Stomach (tissue), 4 donors: ENCODE results near the gene CCND2.

ENCODE experiments used
- EP300 ChIP-seq: sonication (generic); formaldehyde crosslinking; IDR thresholded peaks from one replicate; pipeline ENCODE4 v1.6.1; 2017; ENCODE audit warnings: antibody characterized with exemption
- POLR2A ChIP-seq, 4 donors: fragments of 450-650 bp; IDR thresholded peaks; one replicate each; pipeline ENCODE4 v1.6.1; 2016; ENCODE audit warnings: antibody characterized with exemption in 4 of 4, control low read depth in 2 of 4, mild to moderate bottlenecking in 1 of 4, moderate library complexity in 1 of 4
- POLR2AphosphoS5 ChIP-seq, 3 donors: sonication (generic); formaldehyde crosslinking; IDR thresholded peaks; one replicate each; pipeline ENCODE4 v1.6.1; 2016; ENCODE audit warnings: antibody characterized with exemption in 3 of 3
- TF ChIP-seq, protein P1 (sequence below), 7 experiments: fragments of 450-650 bp in 4 of 7; fragments of 200-600 bp in 3 of 7; sonication (generic) in 3 of 7; IDR thresholded peaks; one replicate each; pipeline ENCODE4 v1.5.1; 2016 to 2019; ENCODE audit warnings: antibody characterized with exemption in 7 of 7, control low read depth in 2 of 7, mild to moderate bottlenecking in 1 of 7

GRCh38 chr12:4266990-4267389, 6.6 kb upstream of the CCND2 start:
- TF ChIP-seq, protein P1, sequence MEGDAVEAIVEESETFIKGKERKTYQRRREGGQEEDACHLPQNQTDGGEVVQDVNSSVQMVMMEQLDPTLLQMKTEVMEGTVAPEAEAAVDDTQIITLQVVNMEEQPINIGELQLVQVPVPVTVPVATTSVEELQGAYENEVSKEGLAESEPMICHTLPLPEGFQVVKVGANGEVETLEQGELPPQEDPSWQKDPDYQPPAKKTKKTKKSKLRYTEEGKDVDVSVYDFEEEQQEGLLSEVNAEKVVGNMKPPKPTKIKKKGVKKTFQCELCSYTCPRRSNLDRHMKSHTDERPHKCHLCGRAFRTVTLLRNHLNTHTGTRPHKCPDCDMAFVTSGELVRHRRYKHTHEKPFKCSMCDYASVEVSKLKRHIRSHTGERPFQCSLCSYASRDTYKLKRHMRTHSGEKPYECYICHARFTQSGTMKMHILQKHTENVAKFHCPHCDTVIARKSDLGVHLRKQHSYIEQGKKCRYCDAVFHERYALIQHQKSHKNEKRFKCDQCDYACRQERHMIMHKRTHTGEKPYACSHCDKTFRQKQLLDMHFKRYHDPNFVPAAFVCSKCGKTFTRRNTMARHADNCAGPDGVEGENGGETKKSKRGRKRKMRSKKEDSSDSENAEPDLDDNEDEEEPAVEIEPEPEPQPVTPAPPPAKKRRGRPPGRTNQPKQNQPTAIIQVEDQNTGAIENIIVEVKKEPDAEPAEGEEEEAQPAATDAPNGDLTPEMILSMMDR (IDR thresholded peaks at IDR 0.05), result no peak
- TF ChIP-seq EP300 (no peak), POLR2AphosphoS5 (IDR thresholded peaks at IDR 0.05) (no peak), POLR2A (IDR thresholded peaks at IDR 0.05) (no peak)
